Brain microvascular endothelial cell (primary cell): ENCODE results near the gene APBA1.

Experiments used
- DNase-seq: peaks from one replicate; pipeline ENCODE4 v3.0.0-alpha.2; 2020
- H3K27ac ChIP-seq: fragments of 250-450 bp; sonication (Bioruptor Pico); 2 replicates; pipeline ENCODE4 v1.5.1; 2020; ENCODE audit warnings: mild to moderate bottlenecking, moderate library complexity
- H3K27me3 ChIP-seq: fragments of 250-450 bp; sonication (Bioruptor Pico); replicated peaks from 2 replicates; pipeline ENCODE4 v1.5.1; 2020; ENCODE audit warnings: mild to moderate bottlenecking
- H3K36me3 ChIP-seq: fragments of 250-450 bp; sonication (Bioruptor Pico); replicated peaks from 2 replicates; pipeline ENCODE4 v1.5.1; 2020; ENCODE audit warnings: mild to moderate bottlenecking
- H3K4me3 ChIP-seq: 2 replicates; pipeline ENCODE4 v1.5.1; 2011; ENCODE audit warnings: low read depth, mild to moderate bottlenecking, control low read depth, low read length, moderate library complexity
- in situ Hi-C: cut with HindIII; loops from 2 replicates; pipeline ENCODE4 v1.10.0; 2017; ENCODE audit warnings: low sequenced_read_pairs, low pct_ligation_motif_present
- TF ChIP-seq, protein P1 (sequence below): IDR thresholded peaks from 2 replicates; pipeline ENCODE4 v1.5.1; 2011; ENCODE audit warnings: low read depth, mild to moderate bottlenecking, moderate library complexity, low read length, control low read depth, inconsistent platforms; ENCODE audit errors: missing control alignments

APBA1 gene

DNA sequence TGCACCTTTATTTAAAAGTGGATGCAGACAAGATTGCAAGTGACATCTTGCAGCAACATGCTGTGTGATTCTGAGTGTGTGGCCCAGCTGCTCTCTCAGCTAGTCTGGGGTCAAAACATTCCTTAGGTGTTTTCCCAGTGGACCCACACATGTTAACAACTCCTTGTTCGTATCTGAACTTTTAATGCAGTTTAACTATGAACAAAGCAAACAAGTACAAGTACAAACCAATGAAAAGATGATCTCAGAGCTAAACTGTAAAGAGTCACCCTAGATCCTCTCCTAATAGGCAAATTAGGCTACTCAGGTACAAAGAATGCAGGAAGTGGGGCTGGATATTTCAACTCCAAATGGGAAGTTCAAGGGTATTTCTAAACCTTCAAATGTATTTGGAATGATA, 238.8 kb downstream of the APBA1 start:
- Histone ChIP-seq H3K4me3 (no peak overlapping the region), H3K36me3 (no peaks in the 10 kb centered on the region), H3K27ac (no peak overlapping the region), H3K27me3 (no peaks in the 10 kb centered on the region)
- in situ Hi-C loops: no loop called here
- TF ChIP-seq, protein P1, sequence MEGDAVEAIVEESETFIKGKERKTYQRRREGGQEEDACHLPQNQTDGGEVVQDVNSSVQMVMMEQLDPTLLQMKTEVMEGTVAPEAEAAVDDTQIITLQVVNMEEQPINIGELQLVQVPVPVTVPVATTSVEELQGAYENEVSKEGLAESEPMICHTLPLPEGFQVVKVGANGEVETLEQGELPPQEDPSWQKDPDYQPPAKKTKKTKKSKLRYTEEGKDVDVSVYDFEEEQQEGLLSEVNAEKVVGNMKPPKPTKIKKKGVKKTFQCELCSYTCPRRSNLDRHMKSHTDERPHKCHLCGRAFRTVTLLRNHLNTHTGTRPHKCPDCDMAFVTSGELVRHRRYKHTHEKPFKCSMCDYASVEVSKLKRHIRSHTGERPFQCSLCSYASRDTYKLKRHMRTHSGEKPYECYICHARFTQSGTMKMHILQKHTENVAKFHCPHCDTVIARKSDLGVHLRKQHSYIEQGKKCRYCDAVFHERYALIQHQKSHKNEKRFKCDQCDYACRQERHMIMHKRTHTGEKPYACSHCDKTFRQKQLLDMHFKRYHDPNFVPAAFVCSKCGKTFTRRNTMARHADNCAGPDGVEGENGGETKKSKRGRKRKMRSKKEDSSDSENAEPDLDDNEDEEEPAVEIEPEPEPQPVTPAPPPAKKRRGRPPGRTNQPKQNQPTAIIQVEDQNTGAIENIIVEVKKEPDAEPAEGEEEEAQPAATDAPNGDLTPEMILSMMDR: no peak
- DNase-seq: no peak

DNA sequence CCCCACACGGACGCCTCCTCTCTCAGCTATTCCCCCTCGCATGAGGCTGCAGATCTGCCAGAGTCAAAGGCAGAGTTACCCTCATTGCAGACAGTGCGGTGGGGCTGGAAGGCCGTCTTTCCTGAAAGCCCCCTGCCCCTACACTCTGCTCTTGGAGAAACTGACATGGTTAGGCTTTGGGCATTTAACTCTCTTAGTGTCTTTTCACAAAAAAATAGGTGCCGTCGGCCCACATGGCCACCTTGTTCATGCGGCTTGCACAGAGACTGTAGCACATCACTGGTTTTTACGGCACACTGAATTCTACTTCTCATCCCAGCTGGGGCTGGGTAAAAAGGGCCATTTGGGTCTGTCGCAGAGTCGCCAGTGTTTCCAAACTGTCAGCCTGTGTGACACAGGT, 239.5 kb downstream of the APBA1 start:
- DNase-seq: no peak
- Histone ChIP-seq H3K27ac (no peak overlapping the region), H3K36me3 (no peaks in the 10 kb centered on the region), H3K27me3 (no peaks in the 10 kb centered on the region), H3K4me3 (no peak overlapping the region)
- TF ChIP-seq, protein P1: no peak
- in situ Hi-C loops: no loop called here

DNA sequence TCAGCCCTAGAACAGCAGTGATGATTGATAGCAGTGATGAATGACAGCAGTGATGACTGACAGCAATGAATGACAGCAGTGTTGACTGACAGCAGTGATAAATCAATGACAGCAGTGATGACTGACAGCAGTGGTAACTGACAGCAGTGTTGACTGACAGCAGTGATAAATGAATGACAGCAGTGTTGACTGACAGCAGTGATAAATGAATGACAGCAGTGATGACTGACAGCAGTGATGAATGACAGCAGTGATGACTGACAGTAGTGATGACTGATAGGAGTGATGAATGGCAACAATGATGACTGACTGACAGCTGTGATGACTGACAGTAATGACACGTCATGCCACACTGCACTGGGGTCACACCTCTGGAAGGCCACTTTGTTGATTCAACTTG, 240.4 kb downstream of the APBA1 start:
- Histone ChIP-seq H3K4me3 (no peak overlapping the region), H3K27ac (no peak overlapping the region), H3K27me3 (no peaks in the 10 kb centered on the region), H3K36me3 (no peaks in the 10 kb centered on the region)
- in situ Hi-C loops: no loop called here
- DNase-seq: no peak
- TF ChIP-seq, protein P1: no peak

DNA sequence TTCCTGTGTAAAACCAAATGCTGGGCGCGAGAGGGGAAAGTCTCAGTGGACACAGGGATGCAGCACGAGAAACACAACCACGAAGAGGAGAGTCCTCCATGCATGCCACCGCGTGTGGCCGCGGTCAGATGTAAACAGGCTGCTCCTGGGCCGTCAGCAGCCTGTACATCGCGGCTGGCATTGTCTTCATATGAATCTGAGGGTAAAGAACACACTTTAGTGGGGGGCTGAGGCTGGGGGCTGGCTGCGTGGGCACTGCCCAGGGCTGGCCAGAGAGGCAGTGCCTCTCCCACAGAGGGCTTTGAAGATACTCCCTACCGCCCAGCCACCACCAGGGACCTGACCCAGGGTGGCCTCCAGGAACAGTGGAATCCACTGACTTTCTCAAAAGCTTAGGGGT, 241.0 kb downstream of the APBA1 start:
- DNase-seq: no peak
- H3K27me3 ChIP-seq: no peaks in the 10 kb centered on the region
- TF ChIP-seq, protein P1: no peak
- no peaks in the 10 kb centered on the region for H3K36me3 ChIP-seq
- in situ Hi-C loops: no loop called here
- no peak overlapping the region for H3K27ac ChIP-seq
- H3K4me3 ChIP-seq: no peak overlapping the region

DNA sequence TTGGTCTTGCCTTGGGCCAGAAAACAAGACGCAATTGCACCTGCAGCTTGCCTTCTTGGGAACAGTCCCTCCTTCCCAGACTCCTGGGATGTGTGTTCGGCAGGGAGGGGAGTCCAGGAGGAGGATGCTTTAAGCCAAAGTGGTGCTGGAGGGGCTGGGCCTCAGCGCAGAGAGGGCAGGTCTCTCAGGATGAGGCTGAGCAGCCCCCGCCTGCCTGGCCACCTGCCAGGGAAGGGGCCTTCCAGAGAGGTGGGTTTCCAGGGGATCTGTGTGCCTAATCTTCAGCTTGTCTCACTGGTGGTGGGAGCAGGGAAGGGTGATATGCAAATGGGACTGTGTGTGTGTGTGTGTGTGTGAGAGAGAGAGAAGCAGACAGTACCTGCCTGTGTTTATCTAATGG, 242.0 kb downstream of the APBA1 start:
- Histone ChIP-seq H3K36me3 (no peaks in the 10 kb centered on the region), H3K4me3 (no peak overlapping the region), H3K27ac (no peak overlapping the region), H3K27me3 (no peaks in the 10 kb centered on the region)
- no peak for DNase-seq
- in situ Hi-C loops: no loop called here
- TF ChIP-seq, protein P1: no peak

DNA sequence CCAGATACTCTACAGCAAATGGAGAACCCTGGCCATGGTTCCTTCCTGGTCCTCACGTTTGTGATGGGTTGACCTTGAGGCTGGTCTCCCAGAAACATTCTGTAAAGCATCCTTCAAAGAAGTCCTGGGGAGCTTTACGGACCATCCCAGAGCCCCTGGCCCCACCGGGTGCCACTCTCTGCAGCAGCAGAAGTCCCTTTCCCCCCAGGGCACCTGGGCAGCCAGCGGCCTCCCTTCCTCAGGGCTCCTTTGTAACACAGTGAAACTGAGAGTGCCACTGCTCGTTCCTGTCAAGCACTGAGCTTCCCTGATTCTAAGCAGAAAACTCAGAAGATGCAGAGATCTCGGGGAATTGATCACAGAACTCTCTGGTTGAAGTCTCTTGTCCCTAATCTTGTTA, 242.9 kb downstream of the APBA1 start:
- TF ChIP-seq, protein P1: no peak
- in situ Hi-C loops: no loop called here
- Histone ChIP-seq H3K27ac (no peak overlapping the region), H3K27me3 (no peaks in the 10 kb centered on the region), H3K36me3 (no peaks in the 10 kb centered on the region), H3K4me3 (no peak overlapping the region)
- no peak for DNase-seq
